ENCODE data around the gene PLD1.
"Not testable (repeated sequence)": the region's sequence is repeated elsewhere in the genome, so short reads cannot be mapped to it uniquely, and the experiment has no call there.

The PLD1 gene

DNA sequence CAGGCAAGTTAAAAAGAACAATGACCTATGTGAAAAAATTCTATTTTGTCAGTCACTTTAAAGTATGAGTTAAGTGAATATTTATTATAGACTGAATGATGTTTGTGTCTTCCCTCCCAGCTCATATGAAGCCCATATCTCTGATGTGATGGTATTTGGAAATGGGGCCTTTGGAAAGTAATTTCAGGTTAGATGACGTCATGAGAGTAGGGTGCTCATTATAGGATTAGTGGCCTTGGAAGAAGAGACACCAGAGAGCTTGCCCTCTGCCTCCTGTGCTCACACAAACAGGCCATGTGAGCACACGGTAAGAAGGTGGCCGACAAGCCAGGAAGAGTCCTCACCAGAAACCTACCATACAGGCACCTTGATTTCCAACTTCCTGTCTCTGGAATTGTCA is 211.3 kb downstream of the PLD1 start:
- DNase-seq, result no peak

- DNase-seq, result no peak
Observed at GRCh38 chr3:171592786-171593185, 217.5 kb downstream of the PLD1 start.

- DNase-seq, result no peak
Observed at GRCh38 chr3:171591070-171591469, 219.2 kb downstream of the PLD1 start.

DNA sequence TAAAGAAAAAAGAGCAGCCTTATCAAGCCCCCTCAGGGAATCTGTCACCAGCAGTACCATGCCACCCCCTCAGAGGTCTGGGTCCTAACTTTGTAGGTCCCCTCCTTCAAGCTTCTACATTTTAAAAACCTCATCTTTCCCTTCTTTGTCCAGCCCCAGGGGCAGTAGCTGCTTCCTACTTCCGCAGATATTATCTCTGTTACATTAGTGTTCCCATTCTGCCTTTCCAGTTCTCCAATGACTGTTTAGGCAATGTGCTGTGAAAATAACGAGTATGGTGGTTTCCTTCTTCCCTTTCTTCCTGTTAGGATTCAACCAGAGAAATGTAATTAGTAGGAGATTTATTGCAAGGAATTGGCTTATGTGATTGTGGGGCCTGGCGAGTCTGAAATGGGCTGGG is 224.0 kb downstream of the PLD1 start:
- no peak for DNase-seq

DNA sequence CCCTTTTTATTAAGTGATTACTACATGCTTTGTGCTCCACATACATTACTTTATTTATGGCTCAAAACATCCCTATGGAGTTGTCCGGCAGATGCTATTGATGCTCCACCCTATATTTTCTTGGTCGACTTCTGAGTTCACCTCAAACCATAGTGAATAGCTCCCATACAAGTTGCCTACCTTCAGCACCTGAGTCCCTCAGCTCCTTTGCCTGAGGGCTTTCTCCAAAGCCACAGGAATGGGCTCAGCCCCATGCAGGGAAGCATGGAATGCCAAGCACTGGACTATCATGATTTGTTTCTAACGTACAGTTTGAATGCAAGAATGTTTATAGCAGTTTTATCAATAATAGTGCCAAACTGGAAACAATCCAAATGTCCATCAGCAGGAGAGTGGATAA is 225.2 kb downstream of the PLD1 start:
- DNase-seq, result no peak

GRCh38 chr3:171584100-171584499 is 226.2 kb downstream of the PLD1 start:
- DNase-seq, result no peak

GRCh38 chr3:171574556-171575240 is 235.6 kb downstream of the PLD1 start:
- no peak for DNase-seq

GRCh38 chr3:171569571-171570132 is 240.6 kb downstream of the PLD1 start:
- DNase-seq, result no peak

GRCh38 chr3:171568766-171569165 is 241.5 kb downstream of the PLD1 start:
- DNase-seq, result no peak

- DNase-seq, result no peak
Observed at GRCh38 chr3:171566803-171567422, 243.4 kb downstream of the PLD1 start.

DNA sequence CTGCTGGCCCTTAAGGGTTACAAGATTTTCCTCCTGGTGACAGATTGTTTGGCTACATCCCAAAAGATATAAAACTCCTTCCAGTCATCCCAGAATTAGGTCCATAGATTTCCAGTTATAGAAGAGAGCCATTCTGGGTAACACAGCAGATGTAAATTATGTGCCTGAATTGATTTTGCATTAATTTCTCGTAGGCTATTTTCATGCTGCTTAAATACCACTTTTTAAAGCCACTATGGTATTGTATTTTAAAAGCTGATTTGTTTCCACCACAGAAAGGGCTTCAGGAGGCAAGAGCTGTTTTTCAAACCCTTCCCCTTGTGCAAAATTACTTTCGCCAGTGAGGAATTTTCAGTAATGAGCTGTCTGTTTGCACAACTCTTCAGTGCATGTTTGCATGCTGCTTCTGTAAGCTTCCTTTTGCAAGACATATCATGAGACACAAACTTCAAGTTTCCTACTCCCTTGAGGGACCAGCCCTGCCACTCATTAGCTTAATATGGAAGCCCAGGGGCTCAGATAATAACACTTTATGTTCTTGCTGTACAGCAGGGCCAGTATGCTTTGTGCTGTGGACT is 244.7 kb downstream of the PLD1 start:
- DNase-seq, result no peak

DNA sequence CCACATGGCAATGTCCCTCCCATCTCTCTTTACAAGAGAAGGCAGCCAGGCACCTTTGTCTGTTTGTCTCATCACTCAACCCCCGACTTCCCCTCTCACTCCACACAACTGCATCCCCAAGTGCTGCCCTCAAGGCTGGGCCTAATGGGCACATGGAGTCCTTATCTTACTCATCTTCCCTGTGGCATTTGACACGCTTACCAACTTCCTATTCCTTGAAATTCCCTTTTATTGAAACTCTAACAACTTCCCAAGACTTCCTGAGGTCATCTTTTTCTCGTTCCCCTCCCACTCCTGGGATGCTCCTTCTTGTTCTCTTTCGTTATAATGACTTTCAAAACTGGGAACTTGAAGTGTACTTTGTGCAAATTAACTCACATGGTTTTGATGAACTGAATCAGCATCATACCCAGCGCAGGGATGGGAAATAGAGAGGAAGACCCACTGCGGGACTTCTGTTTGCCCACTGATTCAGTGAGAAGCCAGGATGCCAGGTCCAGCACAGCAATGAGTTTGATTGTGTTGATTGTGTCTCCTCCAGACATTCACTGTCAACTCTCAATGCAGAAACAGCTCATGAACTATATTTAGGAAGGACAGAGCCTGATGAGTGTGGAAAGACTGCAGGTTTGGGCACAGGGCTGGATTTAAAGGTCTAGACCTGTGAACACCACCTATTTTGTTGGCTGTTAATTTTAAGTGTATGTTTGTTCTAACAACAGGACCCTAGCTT is 245.4 kb downstream of the PLD1 start:
- no peak for DNase-seq

DNA sequence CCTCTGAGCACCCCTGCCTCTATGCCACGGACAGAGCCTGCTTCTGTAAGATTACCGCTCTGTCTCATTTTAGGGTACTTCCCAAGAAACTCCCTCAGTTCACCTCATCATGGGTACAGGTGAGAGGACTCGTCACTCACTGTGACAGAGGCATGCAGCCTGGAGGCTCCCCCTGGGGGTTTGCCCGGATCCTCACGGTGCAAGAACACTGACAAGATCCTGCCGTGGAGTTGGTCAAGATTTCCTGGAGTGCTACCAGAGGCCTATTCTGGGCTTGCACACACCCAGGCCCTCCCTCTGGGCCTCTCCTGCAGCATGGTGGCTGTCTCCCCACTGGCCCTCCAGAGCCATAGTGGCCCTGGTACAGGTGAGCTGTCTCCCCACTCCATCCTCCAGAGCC is 247.0 kb downstream of the PLD1 start:
- no peak for DNase-seq

GRCh38 chr3:171562459-171562858 is 247.8 kb downstream of the PLD1 start:
- not testable (repeated sequence) for DNase-seq

DNA sequence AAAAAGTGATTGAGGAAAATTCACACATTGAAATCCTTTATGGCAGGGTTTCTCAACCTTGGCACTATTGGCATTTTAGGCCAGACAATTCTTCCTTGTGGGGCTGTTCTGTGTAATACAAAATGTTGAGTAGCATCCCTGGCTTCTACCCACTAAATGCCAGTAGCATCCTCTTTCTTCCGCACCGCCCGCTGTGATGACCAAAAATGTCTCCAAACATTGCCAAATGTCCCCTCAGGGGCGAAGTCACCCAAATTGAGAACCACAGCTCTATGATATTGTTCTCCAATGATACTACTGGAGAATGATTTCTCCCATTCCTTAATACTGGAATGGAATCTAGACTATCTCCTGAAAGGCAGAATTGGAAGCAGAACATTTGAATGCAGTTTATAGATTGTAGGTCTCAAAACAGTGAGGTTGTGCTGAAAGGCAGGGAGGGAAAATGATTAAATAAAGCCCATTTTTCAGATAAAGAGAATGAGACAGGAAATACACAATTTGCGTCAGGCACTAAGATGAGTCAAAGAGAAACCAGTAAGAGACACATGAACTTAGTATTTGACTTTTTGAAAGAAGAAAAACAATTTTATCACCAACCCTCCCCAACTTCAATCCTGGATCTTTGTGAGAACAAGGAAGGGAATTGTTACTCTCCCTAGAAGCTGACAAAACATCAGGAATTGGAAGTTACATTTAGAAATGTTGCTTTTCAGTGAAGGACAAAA is 248.5 kb downstream of the PLD1 start:
- no peak for DNase-seq

DNA sequence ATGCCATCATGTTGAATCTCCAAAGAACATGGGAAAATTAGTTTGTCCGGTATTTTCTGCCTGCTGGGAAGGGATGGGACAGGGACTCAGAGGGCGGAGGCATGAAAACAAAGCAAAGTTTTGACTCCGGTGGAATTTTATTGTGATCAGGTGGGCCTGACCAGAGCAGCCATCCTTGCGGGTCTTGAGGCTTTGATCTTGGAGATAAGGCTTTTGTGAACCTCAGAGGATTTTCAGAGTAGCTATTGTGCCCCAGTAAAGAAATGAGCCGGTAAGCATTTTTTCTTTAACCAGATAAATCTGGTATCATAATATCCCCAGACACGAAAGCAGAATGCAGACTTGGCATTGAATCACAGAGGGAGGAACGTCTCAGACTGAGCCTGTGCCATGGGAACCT is 250.7 kb downstream of the PLD1 start:
- DNase-seq, result no peak

DNA sequence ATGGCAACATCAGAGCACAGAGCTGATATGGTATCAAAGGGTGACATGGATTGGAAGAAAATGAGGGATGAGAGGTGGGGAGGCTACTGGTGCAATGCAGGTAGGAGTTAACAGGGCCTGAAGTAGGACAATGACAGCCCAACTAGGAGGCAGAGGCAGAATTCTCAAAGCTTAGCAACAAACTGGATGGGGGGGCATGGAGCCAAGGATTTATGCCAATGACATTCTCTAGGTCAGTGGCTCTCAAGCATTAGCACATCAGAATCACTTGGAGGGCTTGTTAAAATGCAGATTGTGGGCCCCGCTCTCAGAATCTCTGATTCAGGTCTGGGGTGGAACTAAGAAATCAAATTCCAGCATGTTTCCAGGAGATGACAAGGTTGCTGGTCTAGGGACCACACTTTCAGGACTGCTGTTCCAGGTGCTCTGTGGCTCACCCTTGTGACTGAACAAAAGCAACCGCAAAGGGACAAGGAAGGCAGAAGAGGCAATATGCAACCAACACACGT is 252.0 kb downstream of the PLD1 start:
- DNase-seq, result no peak

DNA sequence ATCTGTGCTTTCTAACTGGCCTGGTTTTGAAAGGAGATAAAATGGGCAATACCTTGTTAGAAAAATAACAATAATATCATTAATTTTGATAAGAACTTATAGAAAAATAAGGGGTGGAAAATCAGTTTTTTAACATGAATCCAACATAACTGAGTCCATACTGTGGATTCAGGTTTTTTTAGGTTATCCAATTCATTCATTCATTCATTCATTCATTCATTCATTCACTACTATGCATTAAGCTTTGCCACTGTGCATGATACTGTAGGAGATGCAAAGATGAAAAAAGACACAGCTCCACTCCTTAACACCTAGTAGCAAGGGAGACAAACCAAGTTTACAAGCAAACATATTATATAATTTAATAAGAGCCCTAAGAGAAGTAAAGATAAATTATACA is 253.1 kb downstream of the PLD1 start:
- no peak for DNase-seq

GRCh38 chr3:171556574-171557145 is 253.6 kb downstream of the PLD1 start:
- no peak for DNase-seq

DNA sequence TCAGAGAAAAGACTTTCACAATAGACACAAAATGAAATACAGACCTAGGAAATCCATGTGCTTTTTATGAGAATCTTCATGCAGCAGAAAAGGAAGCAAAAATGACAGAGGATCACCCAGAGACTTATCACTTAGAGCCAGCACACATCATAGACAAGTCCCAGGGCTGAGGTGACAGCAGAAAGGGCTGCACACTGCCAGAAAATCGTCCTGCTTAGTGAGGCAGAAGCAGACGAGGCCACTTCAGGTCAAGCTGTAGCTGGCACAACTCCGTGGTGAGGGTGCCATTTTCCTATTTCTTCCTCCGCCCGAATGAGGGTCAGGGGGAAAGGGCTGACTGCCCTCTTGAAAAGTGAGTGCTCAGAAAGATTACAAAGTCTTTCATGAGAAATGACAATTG is 254.1 kb downstream of the PLD1 start:
- no peak for DNase-seq

DNA sequence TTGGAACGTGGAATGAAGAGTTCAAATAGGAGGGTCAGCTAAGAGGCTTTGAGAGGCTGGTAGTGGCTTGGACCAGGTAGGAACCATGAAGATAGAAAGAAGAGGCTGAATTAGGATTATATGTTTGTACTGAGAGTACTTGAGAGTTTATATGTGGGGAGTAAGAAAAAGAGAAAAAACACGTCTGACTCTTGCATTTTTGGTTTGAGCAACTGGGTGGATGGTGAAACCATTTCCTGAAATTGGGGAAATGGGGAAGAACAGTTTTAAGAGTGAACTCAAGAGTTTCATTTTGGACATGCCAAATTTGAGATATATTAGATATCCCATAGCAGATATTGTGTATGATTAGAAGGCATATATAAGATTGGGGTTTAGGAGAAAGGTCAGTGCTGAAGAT is 257.2 kb downstream of the PLD1 start:
- DNase-seq, result no peak

- DNase-seq, result no peak
Observed at GRCh38 chr3:171552531-171552930, 257.8 kb downstream of the PLD1 start.

Data from NCI-H1436 treated with DMSO at 0.1 percent for 48 hours (cell line).